ENCODE data around the gene CDC42BPB.

- TF ChIP-seq CTCF (IDR thresholded peaks at IDR 0.05), result no peak
- TF ChIP-seq SIN3A (IDR thresholded peaks at IDR 0.05; ENCODE audit: borderline replicate concordance, insufficient read depth, low read depth, low read length), result no peak
Observed at GRCh38 chr14:102969060-102969791, 88.1 kb downstream of the CDC42BPB start.

Measured in Panc1 (cell line).